H9 (cell line): ENCODE measurements around the gene TMEM183A. TPM values are rescaled to one million over a fixed set of nuclear protein-coding genes. Genes with fewer than 3 reads are reported as not detected.

Experiments
- DNase-seq: peaks from one replicate; pipeline ENCODE4 v3.0.0-alpha.2; 2017
- H2AFZ ChIP-seq: one replicate; pipeline ENCODE4 v1.6.1; 2013; ENCODE audit warnings: mild to moderate bottlenecking, low read length, control low read depth, moderate library complexity
- H2AK5ac ChIP-seq: 2 replicates; pipeline ENCODE4 v1.6.1; 2013; ENCODE audit warnings: low read length, control low read depth, mixed read lengths; ENCODE audit not compliant: insufficient read length
- H2BK120ac ChIP-seq: one replicate; pipeline ENCODE4 v1.6.1; 2013; ENCODE audit warnings: low read depth, mild to moderate bottlenecking, low read length, control low read depth, inconsistent platforms; ENCODE audit not compliant: poor library complexity, severe bottlenecking
- H2BK12ac ChIP-seq: 2 replicates; pipeline ENCODE4 v1.6.1; 2013; ENCODE audit warnings: low read length, control low read depth, mixed read lengths, low read depth; ENCODE audit not compliant: insufficient read length
- H2BK15ac ChIP-seq: 2 replicates; pipeline ENCODE4 v1.6.1; 2013; ENCODE audit warnings: low read depth, low read length, control low read depth
- H2BK20ac ChIP-seq: one replicate; pipeline ENCODE4 v1.6.1; 2013; ENCODE audit warnings: low read depth, mild to moderate bottlenecking, low read length, control low read depth, inconsistent platforms; ENCODE audit not compliant: poor library complexity, severe bottlenecking
- H2BK5ac ChIP-seq: 2 replicates; pipeline ENCODE4 v1.6.1; 2013; ENCODE audit warnings: low read length, control low read depth, mixed read lengths; ENCODE audit not compliant: insufficient read length
- H3K14ac ChIP-seq: 2 replicates; pipeline ENCODE4 v1.6.1; 2013; ENCODE audit warnings: low read length, control low read depth; ENCODE audit not compliant: insufficient read depth
- H3K18ac ChIP-seq: 2 replicates; pipeline ENCODE4 v1.6.1; 2013; ENCODE audit warnings: low read depth, mild to moderate bottlenecking, mixed read lengths, low read length, control low read depth; ENCODE audit not compliant: insufficient read length
- H3K23ac ChIP-seq: 2 replicates; pipeline ENCODE4 v1.6.1; 2013; ENCODE audit warnings: low read length, control low read depth, mixed read lengths, low read depth; ENCODE audit not compliant: insufficient read length
- H3K23me2 ChIP-seq: 2 replicates; pipeline ENCODE4 v1.6.1; 2013; ENCODE audit warnings: low read depth, mild to moderate bottlenecking, mixed read lengths, low read length, control low read depth; ENCODE audit not compliant: insufficient read length, poor library complexity, severe bottlenecking
- H3K27ac ChIP-seq: 2 replicates; pipeline ENCODE4 v1.5.1; 2013; ENCODE audit warnings: low read length, control low read depth, mixed read lengths, low read depth; ENCODE audit not compliant: insufficient read length
- H3K27me3 ChIP-seq: 2 replicates; pipeline ENCODE4 v1.6.1; 2013; ENCODE audit warnings: low read length, control low read depth, inconsistent platforms; ENCODE audit not compliant: insufficient read depth
- H3K4ac ChIP-seq: 2 replicates; pipeline ENCODE4 v1.6.1; 2013; ENCODE audit warnings: low read depth, mild to moderate bottlenecking, control low read depth, inconsistent platforms, low read length, moderate library complexity
- H3K4me1 ChIP-seq: 2 replicates; pipeline ENCODE4 v1.6.1; 2013; ENCODE audit warnings: low read length, control low read depth, inconsistent platforms; ENCODE audit not compliant: insufficient read depth
- H3K4me2 ChIP-seq: 2 replicates; pipeline ENCODE4 v1.6.1; 2013; ENCODE audit warnings: low read length, control low read depth, mixed read lengths; ENCODE audit not compliant: insufficient read length, insufficient read depth
- H3K56ac ChIP-seq: 2 replicates; pipeline ENCODE4 v1.6.1; 2013; ENCODE audit warnings: low read depth, mild to moderate bottlenecking, mixed read lengths, low read length, control low read depth; ENCODE audit not compliant: insufficient read length
- H3K79me1 ChIP-seq: 2 replicates; pipeline ENCODE4 v1.6.1; 2013; ENCODE audit warnings: low read depth, mild to moderate bottlenecking, moderate library complexity, low read length, control low read depth, inconsistent platforms; ENCODE audit not compliant: insufficient read depth, poor library complexity, severe bottlenecking
- H3K79me2 ChIP-seq: 2 replicates; pipeline ENCODE4 v1.6.1; 2013; ENCODE audit warnings: low read length, control low read depth, inconsistent platforms; ENCODE audit not compliant: insufficient read depth
- H3K9ac ChIP-seq: 2 replicates; pipeline ENCODE4 v1.6.1; 2013; ENCODE audit warnings: low read length, control low read depth, mixed read lengths; ENCODE audit not compliant: insufficient read length; ENCODE audit errors: extremely low read depth
- H3K9me3 ChIP-seq: one replicate; pipeline ENCODE4 v1.6.1; 2013; ENCODE audit warnings: low read depth, low read length, inconsistent platforms; ENCODE audit not compliant: control insufficient read depth
- H3T11ph ChIP-seq: one replicate; pipeline ENCODE4 v1.6.1; 2013; ENCODE audit warnings: mild to moderate bottlenecking, low read length, control low read depth, inconsistent platforms
- H4K20me1 ChIP-seq: one replicate; pipeline ENCODE4 v1.6.1; 2013; ENCODE audit not compliant: control insufficient read depth, insufficient read length, insufficient read depth
- H4K5ac ChIP-seq: 2 replicates; pipeline ENCODE4 v1.6.1; 2013; ENCODE audit warnings: low read depth, mild to moderate bottlenecking, mixed read lengths, low read length, control low read depth; ENCODE audit not compliant: insufficient read length
- H4K8ac ChIP-seq: replicated peaks from 2 replicates; pipeline ENCODE4 v1.6.1; 2013; ENCODE audit warnings: low read length, control low read depth, mixed read lengths, low read depth; ENCODE audit not compliant: insufficient read length
- H4K91ac ChIP-seq: 2 replicates; pipeline ENCODE4 v1.6.1; 2013; ENCODE audit warnings: low read depth, mild to moderate bottlenecking, moderate library complexity, mixed read lengths, low read length, control low read depth; ENCODE audit not compliant: insufficient read length
- H3K27ac Mint-ChIP-seq, 3 experiments: 2 replicates in 2 of 3; 3 replicates in 1 of 3; pipeline ENCODE4 v1.8.0; 2020 to 2021; ENCODE audit warnings: mixed read lengths in 3 of 3, mild to moderate bottlenecking in 1 of 3, moderate library complexity in 1 of 3
- H3K27me3 Mint-ChIP-seq: 2 replicates; pipeline ENCODE4 v1.8.0; 2021; ENCODE audit warnings: low read depth, mild to moderate bottlenecking, moderate library complexity, mixed read lengths
- H3K36me3 Mint-ChIP-seq, 3 experiments: 2 replicates in 2 of 3; 3 replicates in 1 of 3; pipeline ENCODE4 v1.8.0; 2020 to 2021; ENCODE audit warnings: low read depth in 3 of 3, mixed read lengths in 3 of 3; ENCODE audit not compliant: insufficient read depth in 1 of 3
- H3K4me1 Mint-ChIP-seq, 2 experiments: 2 replicates each; pipeline ENCODE4 v1.8.0; 2020; ENCODE audit warnings: mixed read lengths in 2 of 2
- H3K4me3 Mint-ChIP-seq, 2 experiments: 2 replicates in 1 of 2; 3 replicates in 1 of 2; pipeline ENCODE4 v1.8.0; 2020 to 2021; ENCODE audit warnings: mild to moderate bottlenecking in 2 of 2, mixed read lengths in 2 of 2, moderate library complexity in 1 of 2
- H3K9me3 Mint-ChIP-seq, 2 experiments: 2 replicates in 1 of 2; 3 replicates in 1 of 2; pipeline ENCODE4 v1.8.0; 2020; ENCODE audit warnings: mild to moderate bottlenecking in 2 of 2, mixed read lengths in 2 of 2, moderate library complexity in 1 of 2
- CTCF ChIP-seq: fragments of 200-600 bp; sonication (generic); conservative IDR thresholded peaks from 3 replicates; pipeline ENCODE4 v1.8.0; 2021; ENCODE audit warnings: antibody characterized with exemption, mild to moderate bottlenecking
- WGBS: extraction: QIAGEN DNeasy Blood & Tissue Kit; methylation state at CpG from one replicate; pipeline ENCODE4 v1.1.7; 2013; ENCODE audit warnings: missing lambda C conversion rate, low lambda C conversion rate, mixed read lengths; ENCODE audit not compliant: insufficient read length; ENCODE audit errors: extremely low coverage; 5-methylcytosine and 5-hydroxymethylcytosine counted together
- total RNA-seq: library from RNA; stranded (reverse); gene quantifications from 2 replicates; pipeline ENCODE4 v1.2.1, GENCODE V29; 2021

TMEM183A gene
- total RNA-seq, 1 experiment from 2014 or later = 93.4 TPM

DNA sequence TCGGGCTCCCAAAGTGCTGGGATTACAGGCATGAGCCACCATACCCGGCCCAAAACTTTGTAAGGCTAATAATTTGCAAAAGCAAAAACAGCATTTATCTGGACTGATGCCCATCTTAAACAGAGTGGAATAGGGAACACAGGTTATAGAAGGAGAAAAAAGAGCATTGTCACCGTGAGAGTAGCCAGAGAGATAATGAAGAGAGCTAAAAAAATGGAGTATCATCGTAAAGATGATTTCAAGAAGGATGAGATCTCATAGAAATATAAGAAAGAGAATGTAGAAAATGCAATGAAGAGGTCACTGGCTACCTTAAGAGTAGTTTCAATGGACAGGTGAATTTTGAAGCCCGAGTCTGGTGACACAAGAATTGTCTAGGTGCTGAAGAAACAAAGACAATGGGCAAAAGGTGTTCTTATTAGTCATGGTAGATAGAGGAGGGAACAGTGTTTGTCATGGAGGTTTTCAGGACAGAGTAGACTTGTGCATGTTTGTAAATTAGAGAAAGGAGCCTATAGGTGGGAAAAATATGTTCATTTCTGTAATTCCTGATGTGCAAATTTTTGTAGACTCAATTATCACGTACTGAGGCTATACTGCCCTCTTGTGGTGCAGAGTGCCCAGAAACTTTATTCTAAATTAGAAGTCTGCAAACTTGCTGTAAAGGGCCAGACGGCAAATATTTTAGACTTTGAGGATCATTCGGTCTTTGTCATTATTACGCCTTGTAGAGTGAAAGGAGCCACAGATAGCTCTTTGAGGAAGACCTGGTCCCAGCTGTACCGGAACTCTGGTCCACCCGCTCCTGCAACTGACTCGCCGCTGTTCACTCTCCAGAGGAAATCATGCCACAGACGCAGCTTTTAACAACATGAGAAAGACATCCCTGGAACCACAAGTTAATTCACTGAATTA, 8.1 kb upstream of the TMEM183A start:
- Histone ChIP-seq H2BK5ac (no peak overlapping the region), H4K91ac (no peak overlapping the region), H2BK12ac (peak overlapping the region; percentile 62), H3K23me2 (peaks cover 3% of the 10 kb centered on the region), H3K18ac (no peak overlapping the region), H2BK120ac (no peak overlapping the region), H3K79me2 (no peaks in the 10 kb centered on the region), H3K4me2 (peak overlapping the region; percentile 33), H3K4me1 (no peaks in the 10 kb centered on the region; the same call in 1 of the 2 replicates), H2AFZ (peak overlapping the region; percentile 65), H3K9me3 (no peaks in the 10 kb centered on the region), H3K56ac (no peak overlapping the region), H3K27ac (no peak overlapping the region), H3K9ac (no peak overlapping the region), H4K5ac (no peak overlapping the region), H3T11ph (no peak overlapping the region), H2AK5ac (no peak overlapping the region), H2BK20ac (no peak overlapping the region), H4K8ac (peak overlapping the region; percentile 60), H3K4ac (no peak overlapping the region), H3K79me1 (no peaks in the 10 kb centered on the region), H4K20me1 (no peaks in the 10 kb centered on the region), H2BK15ac (no peak overlapping the region), H3K14ac (no peak overlapping the region; the same call in 1 of the 2 replicates), H3K23ac (no peak overlapping the region), H3K27me3 (no peaks in the 10 kb centered on the region)
- TF ChIP-seq CTCF = peak; percentile 89
- H3K27ac Mint-ChIP-seq = peak overlapping the region in 1 of 3 experiments; percentile 16; a peak in 1 of 7 replicates
- peaks cover 16 to 21% of the 10 kb centered on the region in 2 experiments; a peak in 3 of 4 replicates for H3K4me1 Mint-ChIP-seq
- WGBS = no CpG with 5 or more reads among the region's 14 CpGs
- H3K9me3 Mint-ChIP-seq = no peaks in the 10 kb centered on the region
- no peak overlapping the region for H3K4me3 Mint-ChIP-seq
- no peaks in the 10 kb centered on the region for H3K36me3 Mint-ChIP-seq
- DNase-seq = peak; percentile 38
- H3K27me3 Mint-ChIP-seq = peaks cover 4% of the 10 kb centered on the region
